Liver (tissue), 9 donors: Measurements from ENCODE around the gene SH3D19. TPM values are rescaled to one million over a fixed set of nuclear protein-coding genes. Genes with fewer than 3 reads are reported as not detected.

Experiments used
- DNase-seq: peaks from one replicate; pipeline ENCODE4 v3.0.0-alpha.2; 2017; ENCODE audit warnings: low spot score
- H3K27ac ChIP-seq, 2 donors: one replicate each; pipeline ENCODE4 v1.7.0; 2013; ENCODE audit warnings: inconsistent platforms in 2 of 2, low read length in 2 of 2, control low read depth in 1 of 2, low read depth in 1 of 2, mild to moderate bottlenecking in 1 of 2
- H3K27me3 ChIP-seq, 4 donors: one replicate each; pipeline versions ENCODE4 v1.6.1 to v1.7.0; 2013; ENCODE audit warnings: low read length in 3 of 4, inconsistent platforms in 1 of 4, mild to moderate bottlenecking in 1 of 4, moderate library complexity in 1 of 4; ENCODE audit not compliant: control insufficient read depth in 4 of 4, insufficient read depth in 4 of 4
- H3K36me3 ChIP-seq, 4 donors: one replicate each; pipeline versions ENCODE4 v1.6.1 to v1.7.0; 2013; ENCODE audit warnings: low read length in 3 of 4, mild to moderate bottlenecking in 3 of 4, low read depth in 1 of 4, moderate library complexity in 1 of 4; ENCODE audit not compliant: control insufficient read depth in 4 of 4, insufficient read depth in 3 of 4
- H3K4me1 ChIP-seq, 4 donors: one replicate each; pipeline versions ENCODE4 v1.6.1 to v1.7.0; 2013; ENCODE audit warnings: low read length in 3 of 4, mild to moderate bottlenecking in 3 of 4, moderate library complexity in 1 of 4; ENCODE audit not compliant: control insufficient read depth in 4 of 4, insufficient read depth in 4 of 4
- H3K4me3 ChIP-seq, 3 donors: one replicate each; pipeline versions ENCODE4 v1.6.1 to v1.7.0; 2013; ENCODE audit warnings: low read length in 3 of 3, control low read depth in 1 of 3, low read depth in 1 of 3, mild to moderate bottlenecking in 1 of 3
- H3K9ac ChIP-seq, 2 donors: one replicate each; pipeline ENCODE4 v1.7.0; 2013; ENCODE audit warnings: low read length in 2 of 2, mild to moderate bottlenecking in 2 of 2, moderate library complexity in 2 of 2, control low read depth in 1 of 2, low read depth in 1 of 2
- H3K9me3 ChIP-seq, 4 donors: one replicate each; pipeline versions ENCODE4 v1.6.1 to v1.7.0; 2013; ENCODE audit warnings: low read length in 3 of 4; ENCODE audit not compliant: control insufficient read depth in 4 of 4
- EGR1 ChIP-seq, 2 donors: IDR thresholded peaks; 2 replicates each; pipeline ENCODE4 v1.6.1; 2016 to 2018; ENCODE audit warnings: antibody characterized with exemption in 2 of 2, low read depth in 2 of 2
- FOXA1 ChIP-seq: IDR thresholded peaks from 2 replicates; pipeline ENCODE4 v1.6.1; 2016; ENCODE audit warnings: antibody characterized with exemption
- FOXA2 ChIP-seq: IDR thresholded peaks from 2 replicates; pipeline ENCODE4 v1.6.1; 2016; ENCODE audit warnings: antibody characterized with exemption
- GABPA ChIP-seq, 2 donors: IDR thresholded peaks in 1 of 2; conservative IDR thresholded peaks in 1 of 2; 2 replicates each; pipeline ENCODE4 v1.6.1; 2016; ENCODE audit warnings: antibody characterized with exemption in 2 of 2, mild to moderate bottlenecking in 1 of 2, moderate library complexity in 1 of 2
- HNF4A ChIP-seq, 2 donors: conservative IDR thresholded peaks; 2 replicates each; pipeline ENCODE4 v1.6.1; 2016; ENCODE audit warnings: antibody characterized with exemption in 2 of 2, mild to moderate bottlenecking in 2 of 2
- HNF4G ChIP-seq: IDR thresholded peaks from 2 replicates; pipeline ENCODE4 v1.6.1; 2016; ENCODE audit warnings: antibody characterized with exemption
- JUND ChIP-seq, 2 donors: IDR thresholded peaks; 2 replicates each; pipeline ENCODE4 v1.6.1; 2016; ENCODE audit warnings: antibody characterized with exemption in 2 of 2
- NR2F2 ChIP-seq: IDR thresholded peaks from 2 replicates; pipeline ENCODE4 v1.6.1; 2016; ENCODE audit warnings: antibody characterized with exemption
- RAD21 ChIP-seq, 2 donors: IDR thresholded peaks; 2 replicates each; pipeline ENCODE4 v1.6.1; 2016; ENCODE audit warnings: antibody characterized with exemption in 2 of 2, mild to moderate bottlenecking in 2 of 2
- RXRA ChIP-seq, 2 donors: IDR thresholded peaks; 2 replicates each; pipeline ENCODE4 v1.6.1; 2017 to 2018; ENCODE audit warnings: antibody characterized with exemption in 2 of 2, mild to moderate bottlenecking in 1 of 2
- SP1 ChIP-seq: IDR thresholded peaks from 2 replicates; pipeline ENCODE4 v1.6.1; 2018; ENCODE audit warnings: antibody characterized with exemption, mild to moderate bottlenecking
- TAF1 ChIP-seq: conservative IDR thresholded peaks from 2 replicates; pipeline ENCODE4 v1.6.1; 2016; ENCODE audit warnings: antibody characterized with exemption, mild to moderate bottlenecking
- YY1 ChIP-seq: IDR thresholded peaks from 2 replicates; pipeline ENCODE4 v1.6.1; 2016; ENCODE audit warnings: antibody characterized with exemption, mild to moderate bottlenecking
- WGBS: extraction: QIAGEN DNeasy Blood & Tissue Kit; methylation state at CpG from one replicate; pipeline ENCODE4 v1.1.7; 2013; 5-methylcytosine and 5-hydroxymethylcytosine counted together
- polyA plus RNA-seq, 2 donors: library from polyadenylated mRNA; stranded (reverse) in 1 of 2; unstranded in 1 of 2; fragments of 200-250 nt in 1 of 2; fragments of >200 nt in 1 of 2; fragmentation: Nextera tagmentation in 1 of 2; extraction: Ambion mirVana in 1 of 2; gene quantifications; one replicate each; pipeline versions ENCODE4 v1.2.1 to v1.2.3, GENCODE V29; 2013 to 2015
- total RNA-seq, 2 donors: library from RNA; depleted of rRNA; stranded (reverse); fragments of >200 nt; gene quantifications; one replicate each; pipeline ENCODE4 v1.2.3, GENCODE V29; 2014
- TF ChIP-seq, protein P1 (sequence below): fragments of 150-350 bp; IDR thresholded peaks from 2 replicates; pipeline ENCODE4 v1.5.1; 2017; ENCODE audit warnings: improper control_type of control experiment, low read depth, low read length; ENCODE audit not compliant: missing input control
- TF ChIP-seq, protein P2 (sequence below): IDR thresholded peaks from 2 replicates; pipeline ENCODE4 v1.6.1; 2016; ENCODE audit warnings: antibody characterized with exemption, mild to moderate bottlenecking
- TF ChIP-seq, protein P3 (sequence below): IDR thresholded peaks from 2 replicates; pipeline ENCODE4 v1.6.1; 2016; ENCODE audit warnings: antibody characterized with exemption
- TF ChIP-seq, protein P4 (sequence below): IDR thresholded peaks from 2 replicates; pipeline ENCODE4 v1.6.1; 2016; ENCODE audit warnings: antibody characterized with exemption
- TF ChIP-seq, protein P5 (sequence below): IDR thresholded peaks from 2 replicates; pipeline ENCODE4 v1.6.1; 2016; ENCODE audit warnings: antibody characterized with exemption
- donor health status: healthy.
- donor health status: healthy.
- donor health status: healthy.
- donor health status: healthy.
- donor health status: healthy.

SH3D19 gene
- total and polyA plus RNA-seq, 4 donors: 11.0 to 22.2 (median 17.1) TPM

DNA sequence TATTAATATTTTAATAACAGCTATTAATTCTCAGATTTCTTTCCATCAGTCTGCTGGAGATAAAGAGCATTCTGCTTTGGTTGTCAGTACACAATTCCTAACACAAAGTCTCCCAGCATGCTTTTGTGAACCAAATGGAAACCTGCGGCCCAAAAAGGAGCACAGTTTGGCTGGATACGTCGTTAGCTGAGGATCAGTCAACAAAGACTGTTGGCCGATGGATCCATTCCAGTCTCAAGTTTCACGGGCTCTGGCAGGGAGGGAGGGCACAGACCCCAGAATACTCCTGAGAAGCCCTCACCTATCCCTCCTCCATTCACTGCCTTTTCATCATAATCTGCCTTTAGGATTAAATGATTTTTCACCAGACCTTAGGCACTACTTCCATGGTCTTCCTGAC is 74.7 kb downstream of the SH3D19 start:
- Histone ChIP-seq H3K4me3 (no peak overlapping the region), H3K9me3 (no peaks in the 10 kb centered on the region), H3K27ac (peak overlapping the region; percentile 62 to 90), H3K36me3 (no peaks in the 10 kb centered on the region), H3K4me1 (peaks cover 3 to 31% (median 19%) of the 10 kb centered on the region in 4 donors), H3K9ac (no peak overlapping the region), H3K27me3 (no peaks in the 10 kb centered on the region)
- no peak for DNase-seq
- TF ChIP-seq SP1 (peak; percentile 17), YY1 (no peak), HNF4A (conservative IDR thresholded peaks at IDR 0.05) (peak; percentile 14 to 26)
- 35% methylated on average over 5 of the region's 5 CpGs for WGBS

DNA sequence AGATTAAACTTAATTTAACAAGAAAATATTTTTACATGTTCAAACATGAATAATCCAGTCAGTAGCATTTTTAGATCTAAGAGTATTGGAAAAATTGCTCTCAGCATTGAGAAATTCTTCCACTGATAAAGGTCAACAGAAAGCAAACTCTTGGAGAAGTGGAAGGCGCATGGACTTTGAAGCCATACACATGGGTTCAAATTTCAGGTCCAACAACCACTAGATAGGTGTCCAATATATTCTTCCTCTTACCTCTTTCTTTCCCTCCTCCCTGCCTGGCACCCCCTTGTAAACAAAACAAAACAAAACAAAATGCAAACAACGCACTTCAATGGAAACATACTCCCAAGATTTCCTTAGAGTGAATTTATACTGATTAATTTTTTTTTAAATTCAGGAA is 76.9 kb downstream of the SH3D19 start:
- no peaks in the 10 kb centered on the region for H3K36me3 ChIP-seq
- H3K9ac ChIP-seq: no peak overlapping the region
- no peaks in the 10 kb centered on the region for H3K27me3 ChIP-seq
- peaks cover 3 to 31% (median 19%) of the 10 kb centered on the region in 4 donors for H3K4me1 ChIP-seq
- no peak overlapping the region for H3K4me3 ChIP-seq
- TF ChIP-seq, protein P1, sequence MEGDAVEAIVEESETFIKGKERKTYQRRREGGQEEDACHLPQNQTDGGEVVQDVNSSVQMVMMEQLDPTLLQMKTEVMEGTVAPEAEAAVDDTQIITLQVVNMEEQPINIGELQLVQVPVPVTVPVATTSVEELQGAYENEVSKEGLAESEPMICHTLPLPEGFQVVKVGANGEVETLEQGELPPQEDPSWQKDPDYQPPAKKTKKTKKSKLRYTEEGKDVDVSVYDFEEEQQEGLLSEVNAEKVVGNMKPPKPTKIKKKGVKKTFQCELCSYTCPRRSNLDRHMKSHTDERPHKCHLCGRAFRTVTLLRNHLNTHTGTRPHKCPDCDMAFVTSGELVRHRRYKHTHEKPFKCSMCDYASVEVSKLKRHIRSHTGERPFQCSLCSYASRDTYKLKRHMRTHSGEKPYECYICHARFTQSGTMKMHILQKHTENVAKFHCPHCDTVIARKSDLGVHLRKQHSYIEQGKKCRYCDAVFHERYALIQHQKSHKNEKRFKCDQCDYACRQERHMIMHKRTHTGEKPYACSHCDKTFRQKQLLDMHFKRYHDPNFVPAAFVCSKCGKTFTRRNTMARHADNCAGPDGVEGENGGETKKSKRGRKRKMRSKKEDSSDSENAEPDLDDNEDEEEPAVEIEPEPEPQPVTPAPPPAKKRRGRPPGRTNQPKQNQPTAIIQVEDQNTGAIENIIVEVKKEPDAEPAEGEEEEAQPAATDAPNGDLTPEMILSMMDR: no peak
- TF ChIP-seq, protein P2, sequence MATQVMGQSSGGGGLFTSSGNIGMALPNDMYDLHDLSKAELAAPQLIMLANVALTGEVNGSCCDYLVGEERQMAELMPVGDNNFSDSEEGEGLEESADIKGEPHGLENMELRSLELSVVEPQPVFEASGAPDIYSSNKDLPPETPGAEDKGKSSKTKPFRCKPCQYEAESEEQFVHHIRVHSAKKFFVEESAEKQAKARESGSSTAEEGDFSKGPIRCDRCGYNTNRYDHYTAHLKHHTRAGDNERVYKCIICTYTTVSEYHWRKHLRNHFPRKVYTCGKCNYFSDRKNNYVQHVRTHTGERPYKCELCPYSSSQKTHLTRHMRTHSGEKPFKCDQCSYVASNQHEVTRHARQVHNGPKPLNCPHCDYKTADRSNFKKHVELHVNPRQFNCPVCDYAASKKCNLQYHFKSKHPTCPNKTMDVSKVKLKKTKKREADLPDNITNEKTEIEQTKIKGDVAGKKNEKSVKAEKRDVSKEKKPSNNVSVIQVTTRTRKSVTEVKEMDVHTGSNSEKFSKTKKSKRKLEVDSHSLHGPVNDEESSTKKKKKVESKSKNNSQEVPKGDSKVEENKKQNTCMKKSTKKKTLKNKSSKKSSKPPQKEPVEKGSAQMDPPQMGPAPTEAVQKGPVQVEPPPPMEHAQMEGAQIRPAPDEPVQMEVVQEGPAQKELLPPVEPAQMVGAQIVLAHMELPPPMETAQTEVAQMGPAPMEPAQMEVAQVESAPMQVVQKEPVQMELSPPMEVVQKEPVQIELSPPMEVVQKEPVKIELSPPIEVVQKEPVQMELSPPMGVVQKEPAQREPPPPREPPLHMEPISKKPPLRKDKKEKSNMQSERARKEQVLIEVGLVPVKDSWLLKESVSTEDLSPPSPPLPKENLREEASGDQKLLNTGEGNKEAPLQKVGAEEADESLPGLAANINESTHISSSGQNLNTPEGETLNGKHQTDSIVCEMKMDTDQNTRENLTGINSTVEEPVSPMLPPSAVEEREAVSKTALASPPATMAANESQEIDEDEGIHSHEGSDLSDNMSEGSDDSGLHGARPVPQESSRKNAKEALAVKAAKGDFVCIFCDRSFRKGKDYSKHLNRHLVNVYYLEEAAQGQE: peak; percentile 58
- TF ChIP-seq FOXA2 (peak; percentile 71), EGR1 (IDR thresholded peaks at IDR 0.05; ENCODE audit: low read depth in 2 of 2) (peak; percentile 61 to 89), NR2F2 (peak; percentile 64), FOXA1 (peak; percentile 36), JUND (IDR thresholded peaks at IDR 0.05) (peak; percentile 83 to 91), HNF4A (conservative IDR thresholded peaks at IDR 0.05) (peak; percentile 100), RAD21 (IDR thresholded peaks at IDR 0.05) (peak; percentile 50 to 63), YY1 (peak; percentile 63), RXRA (IDR thresholded peaks at IDR 0.05) (peak; percentile 92 to 95), SP1 (peak; percentile 91), TAF1 (no peak), HNF4G (peak; percentile 100), GABPA (IDR thresholded peaks at IDR 0.05 in 1 of 2, conservative IDR thresholded peaks at IDR 0.05 in 1 of 2) (peak in 1 of 2 donors; percentile 26)
- TF ChIP-seq, protein P3, sequence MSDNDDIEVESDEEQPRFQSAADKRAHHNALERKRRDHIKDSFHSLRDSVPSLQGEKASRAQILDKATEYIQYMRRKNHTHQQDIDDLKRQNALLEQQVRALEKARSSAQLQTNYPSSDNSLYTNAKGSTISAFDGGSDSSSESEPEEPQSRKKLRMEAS: peak; percentile 97
- TF ChIP-seq, protein P4, sequence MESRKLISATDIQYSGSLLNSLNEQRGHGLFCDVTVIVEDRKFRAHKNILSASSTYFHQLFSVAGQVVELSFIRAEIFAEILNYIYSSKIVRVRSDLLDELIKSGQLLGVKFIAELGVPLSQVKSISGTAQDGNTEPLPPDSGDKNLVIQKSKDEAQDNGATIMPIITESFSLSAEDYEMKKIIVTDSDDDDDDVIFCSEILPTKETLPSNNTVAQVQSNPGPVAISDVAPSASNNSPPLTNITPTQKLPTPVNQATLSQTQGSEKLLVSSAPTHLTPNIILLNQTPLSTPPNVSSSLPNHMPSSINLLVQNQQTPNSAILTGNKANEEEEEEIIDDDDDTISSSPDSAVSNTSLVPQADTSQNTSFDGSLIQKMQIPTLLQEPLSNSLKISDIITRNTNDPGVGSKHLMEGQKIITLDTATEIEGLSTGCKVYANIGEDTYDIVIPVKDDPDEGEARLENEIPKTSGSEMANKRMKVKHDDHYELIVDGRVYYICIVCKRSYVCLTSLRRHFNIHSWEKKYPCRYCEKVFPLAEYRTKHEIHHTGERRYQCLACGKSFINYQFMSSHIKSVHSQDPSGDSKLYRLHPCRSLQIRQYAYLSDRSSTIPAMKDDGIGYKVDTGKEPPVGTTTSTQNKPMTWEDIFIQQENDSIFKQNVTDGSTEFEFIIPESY: peak; percentile 77
- TF ChIP-seq, protein P5, sequence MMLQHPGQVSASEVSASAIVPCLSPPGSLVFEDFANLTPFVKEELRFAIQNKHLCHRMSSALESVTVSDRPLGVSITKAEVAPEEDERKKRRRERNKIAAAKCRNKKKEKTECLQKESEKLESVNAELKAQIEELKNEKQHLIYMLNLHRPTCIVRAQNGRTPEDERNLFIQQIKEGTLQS: peak; percentile 31
- no peaks in the 10 kb centered on the region for H3K9me3 ChIP-seq
- 50% methylated on average over 2 of the region's 2 CpGs for WGBS
- DNase-seq: no peak
- H3K27ac ChIP-seq: no peak overlapping the region
